Ishikawa (cell line): ENCODE data around the gene ADPRH.

Experiments used
- EP300 ChIP-seq: IDR thresholded peaks from 2 replicates; pipeline ENCODE4 v1.6.1; 2012; ENCODE audit warnings: borderline replicate concordance
- FOXM1 ChIP-seq: IDR thresholded peaks from 2 replicates; pipeline ENCODE4 v1.6.1; 2012; ENCODE audit warnings: low read depth, borderline replicate concordance

- no peak for TF ChIP-seq EP300
- TF ChIP-seq FOXM1: no peak
These were observed 19.3 kb downstream of the ADPRH start for GRCh38 chr3:119598410-119599098.
